GM06990 (cell line): Measurements from ENCODE around the gene ABHD8.

Experiments
- DNase-seq: peaks from one replicate; pipeline ENCODE4 v3.0.0-alpha.2; 2011; ENCODE audit not compliant: insufficient read length; ENCODE audit errors: extremely low read depth
- H3K27me3 ChIP-seq: replicated peaks from 2 replicates; pipeline ENCODE4 v1.6.0; 2011; ENCODE audit warnings: low read length; ENCODE audit not compliant: control insufficient read depth, insufficient read depth
- H3K36me3 ChIP-seq: 2 replicates; pipeline ENCODE4 v1.5.1; 2011; ENCODE audit warnings: low read length; ENCODE audit not compliant: control insufficient read depth, insufficient read depth
- H3K4me3 ChIP-seq: replicated peaks from 2 replicates; pipeline ENCODE4 v1.5.1; 2011; ENCODE audit warnings: low read depth, mild to moderate bottlenecking, control low read depth, low read length
- CTCF ChIP-seq: IDR thresholded peaks from 2 replicates; pipeline ENCODE4 v1.5.1; 2011; ENCODE audit warnings: low read length, control low read depth, mild to moderate bottlenecking, inconsistent platforms; ENCODE audit not compliant: insufficient read depth, poor library complexity, severe bottlenecking

The ABHD8 gene

GRCh38 chr19:17331045-17331558, 27.9 kb upstream of the ABHD8 start:
- TF ChIP-seq CTCF: no peak
- Histone ChIP-seq H3K27me3 (no peaks in the 10 kb centered on the region; the same call in 1 of the 2 replicates), H3K4me3 (no peak overlapping the region), H3K36me3 (no peaks in the 10 kb centered on the region)
- DNase-seq: no peak

GRCh38 chr19:17330262-17331044, 27.2 kb upstream of the ABHD8 start:
- DNase-seq: no peak
- Histone ChIP-seq H3K27me3 (no peaks in the 10 kb centered on the region; the same call in 1 of the 2 replicates), H3K36me3 (no peaks in the 10 kb centered on the region), H3K4me3 (no peak overlapping the region)
- no peak for TF ChIP-seq CTCF

- no peaks in the 10 kb centered on the region; the same call in 1 of the 2 replicates for H3K27me3 ChIP-seq
- H3K4me3 ChIP-seq: no peak overlapping the region
- H3K36me3 ChIP-seq: no peaks in the 10 kb centered on the region
- no peak for TF ChIP-seq CTCF
- DNase-seq: no peak
These were observed 26.4 kb upstream of the ABHD8 start for GRCh38 chr19:17329366-17330261.

- Histone ChIP-seq H3K36me3 (no peaks in the 10 kb centered on the region), H3K4me3 (peak overlapping the region; percentile 35), H3K27me3 (no peaks in the 10 kb centered on the region; the same call in 1 of the 2 replicates)
- DNase-seq: no peak
- TF ChIP-seq CTCF: no peak
These were observed 25.5 kb upstream of the ABHD8 start for GRCh38 chr19:17328517-17329365.

GRCh38 chr19:17327654-17328516, 24.7 kb upstream of the ABHD8 start:
- no peak for DNase-seq
- Histone ChIP-seq H3K27me3 (no peaks in the 10 kb centered on the region; the same call in 1 of the 2 replicates), H3K4me3 (peak overlapping the region; percentile 35), H3K36me3 (no peaks in the 10 kb centered on the region)
- no peak for TF ChIP-seq CTCF
